ENCODE data around the gene RGL2. TPM values are rescaled to one million over a fixed set of nuclear protein-coding genes. Genes with fewer than 3 reads are reported as not detected.

The RGL2 gene
- total RNA-seq, 1 donor from 2014 or later, result 66.5 TPM

- CTCF ChIA-PET, result interaction anchor here (0.7 to 3.2 kb wide), 10 partner anchors 9 to 46 kb away, joined by 3 to 17 read pairs (median 4); partner anchors contain the start of genes B3GALT4, PFDN6, RPS18 and VPS52
- POLR2A ChIA-PET, result interaction anchor here (0.6 to 5.3 kb wide), 26 partner anchors 9 to 1561 kb away, joined by 3 to 84 read pairs (median 5); partner anchors contain the start of genes B3GALT4, CUTA, PFDN6 and RING1
- no peaks in the 10 kb centered on the region for H3K9me3 Mint-ChIP-seq
- H3K36me3 Mint-ChIP-seq (ENCODE audit: low read depth), result peaks cover 74% of the 10 kb centered on the region
- ATAC-seq (ENCODE audit: low read depth) (peak; percentile 67), DNase-seq (peak; percentile 90)
- intact Hi-C loops (cut with micrococcal nuclease), result loop anchor here (1.0 to 5.0 kb wide), 11 partner anchors 10 to 137 kb away; partner anchors contain the start of genes B3GALT4, KIFC1, PFDN6 and RXRB
- no peak for TF ChIP-seq CTCF (IDR thresholded peaks at IDR 0.05)
- no peaks in the 10 kb centered on the region for H3K27me3 Mint-ChIP-seq
- peaks cover 34% of the 10 kb centered on the region for H3K4me1 Mint-ChIP-seq
- H3K4me3 Mint-ChIP-seq, result peak overlapping the region; percentile 96
- peak overlapping the region; percentile 98 for H3K27ac Mint-ChIP-seq
These were observed 649 bp upstream of the RGL2 start for GRCh38 chr6:33299237-33299944.

- ATAC-seq (ENCODE audit: low read depth), result peak; percentile 19
- no peaks in the 10 kb centered on the region for H3K27me3 Mint-ChIP-seq
- H3K27ac Mint-ChIP-seq, result peak overlapping the region; percentile 98
- H3K9me3 Mint-ChIP-seq, result no peaks in the 10 kb centered on the region
- POLR2A ChIA-PET, result interaction anchor here (0.7 to 5.3 kb wide), 18 partner anchors 9 to 1102 kb away, joined by 3 to 84 read pairs (median 16); partner anchors contain the start of genes B3GALT4, CUTA, PFDN6 and RPS18
- H3K4me1 Mint-ChIP-seq, result peaks cover 29% of the 10 kb centered on the region
- peaks cover 74% of the 10 kb centered on the region for H3K36me3 Mint-ChIP-seq (ENCODE audit: low read depth)
- peak overlapping the region; percentile 96 for H3K4me3 Mint-ChIP-seq
- intact Hi-C loops (cut with micrococcal nuclease), result loop anchor here (5.0 kb wide), 2 partner anchors 129 to 136 kb away; no protein-coding TSS in a partner anchor
- no peak for TF ChIP-seq CTCF (IDR thresholded peaks at IDR 0.05)
- CTCF ChIA-PET, result interaction anchor here (1.4 to 3.2 kb wide), 7 partner anchors 9 to 47 kb away, joined by 3 to 17 read pairs (median 9); partner anchors contain the start of genes B3GALT4, PFDN6 and WDR46
- peak; percentile 54 for DNase-seq
These were observed 578 bp downstream of the RGL2 start for GRCh38 chr6:33297956-33298772.

GRCh38 chr6:33297406-33297955 is 1.3 kb downstream of the RGL2 start:
- Mint-ChIP-seq H3K4me1 (peaks cover 31% of the 10 kb centered on the region), H3K9me3 (no peaks in the 10 kb centered on the region), H3K27me3 (no peaks in the 10 kb centered on the region), H3K27ac (peak overlapping the region; percentile 83), H3K36me3 (ENCODE audit: low read depth) (peaks cover 79% of the 10 kb centered on the region), H3K4me3 (peak overlapping the region; percentile 96)
- ATAC-seq (ENCODE audit: low read depth) (peak; percentile 9), DNase-seq (peak; percentile 45)
- ChIA-PET CTCF (interaction anchor here (1.4 to 1.6 kb wide), 3 partner anchors 8 to 47 kb away, joined by 3 to 10 read pairs (median 4); partner anchors contain the start of genes B3GALT4, PFDN6 and WDR46), POLR2A (interaction anchor here (0.6 to 5.3 kb wide), 13 partner anchors 8 to 1102 kb away, joined by 3 to 84 read pairs (median 19); partner anchors contain the start of genes B3GALT4, PFDN6, RPS18 and RXRB)
- no peak for TF ChIP-seq CTCF (IDR thresholded peaks at IDR 0.05)
- intact Hi-C loops (cut with micrococcal nuclease), result loop anchor here (5.0 kb wide), 2 partner anchors 130 to 135 kb away; no protein-coding TSS in a partner anchor

GRCh38 chr6:33296797-33297405 is 1.8 kb downstream of the RGL2 start:
- ATAC-seq (ENCODE audit: low read depth), result no peak
- Mint-ChIP-seq H3K27me3 (no peaks in the 10 kb centered on the region), H3K9me3 (no peaks in the 10 kb centered on the region), H3K4me3 (peak overlapping the region; percentile 96), H3K27ac (peak overlapping the region; percentile 83), H3K36me3 (ENCODE audit: low read depth) (peaks cover 79% of the 10 kb centered on the region), H3K4me1 (peaks cover 31% of the 10 kb centered on the region)
- TF ChIP-seq CTCF (IDR thresholded peaks at IDR 0.05), result no peak
- POLR2A ChIA-PET, result interaction anchor here (0.6 to 5.3 kb wide), 11 partner anchors 8 to 326 kb away, joined by 3 to 84 read pairs (median 19); partner anchors contain the start of genes B3GALT4, PFDN6, RPS18 and TAPBP
- CTCF ChIA-PET, result interaction anchor here (1.4 to 1.6 kb wide), 3 partner anchors 8 to 48 kb away, joined by 3 to 10 read pairs (median 4); partner anchors contain the start of genes B3GALT4, PFDN6 and WDR46
- no peak for DNase-seq
- intact Hi-C loops (cut with micrococcal nuclease), result loop anchor here (5.0 kb wide), 2 partner anchors 130 to 135 kb away; no protein-coding TSS in a partner anchor

All from activated B cell treated with CpG ODN at 0.5 μM for 24 hours (primary cell).